Measurements from ENCODE around the gene ATP9A. TPM values are rescaled to one million over a fixed set of nuclear protein-coding genes. Genes with fewer than 3 reads are reported as not detected.
"Not testable (repeated sequence)": the region's sequence is repeated elsewhere in the genome, so short reads cannot be mapped to it uniquely, and the experiment has no call there.

Gene ATP9A
- polyA plus RNA-seq, 1 of the 3 experiments (the other 2 are of a cell fraction), result 11.0 TPM

DNA sequence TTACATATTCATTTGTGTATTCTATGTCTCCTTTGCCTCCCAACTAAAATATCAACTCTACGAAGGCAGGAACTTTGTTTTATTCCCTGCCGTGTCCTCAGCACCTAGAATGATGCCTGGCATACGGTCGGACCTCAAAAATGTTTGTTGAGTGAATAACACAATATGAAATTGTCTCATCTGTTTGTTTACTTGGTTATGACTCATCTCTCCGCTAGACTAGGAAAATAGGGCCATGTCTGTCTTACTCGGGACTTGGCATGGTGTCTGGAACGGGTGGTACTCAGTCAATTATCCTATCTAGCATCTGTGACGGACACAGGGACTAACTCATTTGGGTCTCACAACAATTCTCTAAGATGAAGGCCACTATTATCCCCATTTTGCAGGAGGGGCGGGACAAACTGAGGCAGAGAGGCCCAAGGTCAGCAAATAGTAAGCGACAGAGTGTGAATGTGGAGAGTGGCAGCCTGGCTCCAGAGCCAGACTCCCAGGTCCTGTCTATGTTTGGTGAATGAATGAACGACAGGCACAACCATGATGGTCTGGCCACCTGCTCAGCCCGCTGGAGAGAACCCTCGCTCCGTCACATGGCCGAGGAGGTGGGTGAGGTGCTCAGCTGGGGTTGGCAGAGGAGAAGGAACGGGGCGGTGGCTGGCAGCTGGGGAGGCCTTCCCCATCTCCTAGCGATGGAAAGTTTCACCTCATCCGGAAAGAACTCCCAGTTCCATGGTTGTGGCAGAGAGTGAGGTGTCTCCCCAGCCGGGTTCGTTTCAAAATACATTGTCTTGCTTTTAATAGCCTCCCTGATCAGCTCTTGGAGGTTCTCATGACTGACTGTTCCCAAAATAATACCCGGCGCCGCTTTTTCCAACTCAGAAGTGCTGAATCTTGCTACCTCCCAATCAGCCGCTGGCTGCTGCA lies 198.1 kb downstream of the ATP9A start:
- Histone ChIP-seq H3K27ac (ENCODE audit: low read depth in 2 of 2, low read length in 1 of 2) (no peak overlapping the region), H3F3A (replicated peaks; ENCODE audit: insufficient read depth) (peaks cover 11% of the 10 kb centered on the region), H3K36me3 (replicated peaks in 1 of 2; ENCODE audit: control insufficient read depth in 1 of 2, insufficient read depth in 2 of 2, low read length in 1 of 2) (no peaks in the 10 kb centered on the region), H3K9ac (no peak overlapping the region), H3K4me3 (ENCODE audit: low read depth in 2 of 2, low read length in 1 of 2) (no peak overlapping the region), H3K9me2 (no peaks in the 10 kb centered on the region), H3K79me2 (ENCODE audit: insufficient read depth) (no peaks in the 10 kb centered on the region), H3K9me3 (no peaks in the 10 kb centered on the region), H4K20me1 (ENCODE audit: insufficient read depth) (no peaks in the 10 kb centered on the region), H2AFZ (ENCODE audit: low read depth) (no peak overlapping the region), H3K4me1 (ENCODE audit: control insufficient read depth in 1 of 2, insufficient read depth in 2 of 2, low read depth in 1 of 2, low read length in 1 of 2) (peaks cover 0 to 3% of the 10 kb centered on the region in 2 experiments; a peak in 1 of 4 replicates), H3K4me2 (no peak overlapping the region), H3K27me3 (ENCODE audit: insufficient read depth) (no peaks in the 10 kb centered on the region)
- 81% methylated on average over 23 of the region's 25 CpGs for WGBS (ENCODE audit: low lambda C conversion rate)
- DNase-seq, result no peak
- TF ChIP-seq, protein P1, sequence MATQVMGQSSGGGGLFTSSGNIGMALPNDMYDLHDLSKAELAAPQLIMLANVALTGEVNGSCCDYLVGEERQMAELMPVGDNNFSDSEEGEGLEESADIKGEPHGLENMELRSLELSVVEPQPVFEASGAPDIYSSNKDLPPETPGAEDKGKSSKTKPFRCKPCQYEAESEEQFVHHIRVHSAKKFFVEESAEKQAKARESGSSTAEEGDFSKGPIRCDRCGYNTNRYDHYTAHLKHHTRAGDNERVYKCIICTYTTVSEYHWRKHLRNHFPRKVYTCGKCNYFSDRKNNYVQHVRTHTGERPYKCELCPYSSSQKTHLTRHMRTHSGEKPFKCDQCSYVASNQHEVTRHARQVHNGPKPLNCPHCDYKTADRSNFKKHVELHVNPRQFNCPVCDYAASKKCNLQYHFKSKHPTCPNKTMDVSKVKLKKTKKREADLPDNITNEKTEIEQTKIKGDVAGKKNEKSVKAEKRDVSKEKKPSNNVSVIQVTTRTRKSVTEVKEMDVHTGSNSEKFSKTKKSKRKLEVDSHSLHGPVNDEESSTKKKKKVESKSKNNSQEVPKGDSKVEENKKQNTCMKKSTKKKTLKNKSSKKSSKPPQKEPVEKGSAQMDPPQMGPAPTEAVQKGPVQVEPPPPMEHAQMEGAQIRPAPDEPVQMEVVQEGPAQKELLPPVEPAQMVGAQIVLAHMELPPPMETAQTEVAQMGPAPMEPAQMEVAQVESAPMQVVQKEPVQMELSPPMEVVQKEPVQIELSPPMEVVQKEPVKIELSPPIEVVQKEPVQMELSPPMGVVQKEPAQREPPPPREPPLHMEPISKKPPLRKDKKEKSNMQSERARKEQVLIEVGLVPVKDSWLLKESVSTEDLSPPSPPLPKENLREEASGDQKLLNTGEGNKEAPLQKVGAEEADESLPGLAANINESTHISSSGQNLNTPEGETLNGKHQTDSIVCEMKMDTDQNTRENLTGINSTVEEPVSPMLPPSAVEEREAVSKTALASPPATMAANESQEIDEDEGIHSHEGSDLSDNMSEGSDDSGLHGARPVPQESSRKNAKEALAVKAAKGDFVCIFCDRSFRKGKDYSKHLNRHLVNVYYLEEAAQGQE (IDR thresholded peaks at IDR 0.05; ENCODE audit: low read depth, low read length), result no peak
- TF ChIP-seq EZH2phosphoT487 (IDR thresholded peaks at IDR 0.05; ENCODE audit: borderline replicate concordance, low read depth), result no peak
- TF ChIP-seq EP300 (IDR thresholded peaks at IDR 0.05; ENCODE audit: borderline replicate concordance in 1 of 2, low read depth in 1 of 2, low read length in 1 of 2), result no peak
- CTCF ChIA-PET, result interaction anchor here (1.0 to 1.4 kb wide), 4 partner anchors 11 to 263 kb away, joined by 3 to 5 read pairs (median 4); no protein-coding TSS in a partner anchor
- POLR2A ChIA-PET, result no interaction called here

DNA sequence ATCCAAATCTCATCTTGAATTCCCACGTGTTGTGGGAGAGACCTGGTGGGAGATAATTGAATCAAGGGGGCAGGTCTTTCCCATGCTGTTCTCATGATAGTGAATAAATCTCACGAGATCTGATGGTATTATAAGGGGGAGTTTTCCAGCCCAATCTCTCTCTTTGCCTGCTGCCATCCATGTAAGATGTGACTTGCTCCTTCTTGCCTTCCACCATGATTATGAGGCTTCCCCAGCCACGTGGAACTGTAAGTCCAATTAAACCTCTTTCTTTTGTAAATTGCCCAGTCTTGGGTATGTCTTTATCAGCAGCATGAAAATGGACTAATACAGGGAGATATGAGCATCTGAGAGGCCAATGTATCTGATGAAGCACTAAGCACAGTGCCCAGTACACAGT lies 199.7 kb downstream of the ATP9A start:
- 61% methylated on average over 3 of the region's 3 CpGs for WGBS (ENCODE audit: low lambda C conversion rate)
- H3K9me2 ChIP-seq; POLR2A ChIA-PET; H3K9ac ChIP-seq; H3K9me3 ChIP-seq; DNase-seq; H3K4me1 ChIP-seq (ENCODE audit: control insufficient read depth in 1 of 2, insufficient read depth in 2 of 2, low read depth in 1 of 2, low read length in 1 of 2); H2AFZ ChIP-seq (ENCODE audit: low read depth); H3K4me3 ChIP-seq (ENCODE audit: low read depth in 2 of 2, low read length in 1 of 2); H3K79me2 ChIP-seq (ENCODE audit: insufficient read depth); H4K20me1 ChIP-seq (ENCODE audit: insufficient read depth); H3K4me2 ChIP-seq; H3K27ac ChIP-seq (ENCODE audit: low read depth in 2 of 2, low read length in 1 of 2); H3K27me3 ChIP-seq (ENCODE audit: insufficient read depth); H3K36me3 ChIP-seq (replicated peaks in 1 of 2; ENCODE audit: control insufficient read depth in 1 of 2, insufficient read depth in 2 of 2, low read length in 1 of 2): not testable (repeated sequence)
- H3F3A ChIP-seq (replicated peaks; ENCODE audit: insufficient read depth), result peaks cover 12% of the 10 kb centered on the region
- CTCF ChIA-PET, result interaction anchor here (1.3 kb wide), 2 partner anchors 33 to 156 kb away, joined by 3 to 4 read pairs; no protein-coding TSS in a partner anchor

DNA sequence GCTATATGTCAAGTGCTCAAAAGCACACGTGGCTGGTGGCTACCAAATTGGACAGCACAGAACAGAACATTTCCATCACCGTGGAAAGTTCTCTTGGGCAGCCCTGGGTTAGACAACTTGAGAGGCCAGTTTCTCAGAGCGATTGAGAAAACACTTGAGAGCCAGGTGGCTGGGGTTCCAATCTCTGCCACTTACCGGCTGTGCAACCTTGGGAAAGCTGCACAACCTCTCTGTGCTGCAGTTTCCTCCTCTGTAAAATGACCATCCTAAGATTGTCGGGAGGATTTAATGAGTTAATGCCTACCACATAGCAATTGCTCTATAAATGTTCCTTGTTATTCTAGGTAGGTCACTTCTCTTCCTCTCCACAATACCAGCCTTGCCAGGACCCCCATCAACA lies 200.6 kb downstream of the ATP9A start:
- Histone ChIP-seq H3K4me1 (ENCODE audit: control insufficient read depth in 1 of 2, insufficient read depth in 2 of 2, low read depth in 1 of 2, low read length in 1 of 2) (peaks cover 9 to 11% of the 10 kb centered on the region in 2 experiments; a peak in 2 of 4 replicates), H3K9me3 (no peaks in the 10 kb centered on the region), H3F3A (replicated peaks; ENCODE audit: insufficient read depth) (peaks cover 20% of the 10 kb centered on the region), H3K4me2 (no peak overlapping the region), H4K20me1 (ENCODE audit: insufficient read depth) (no peaks in the 10 kb centered on the region), H3K4me3 (ENCODE audit: low read depth in 2 of 2, low read length in 1 of 2) (no peak overlapping the region), H3K27me3 (ENCODE audit: insufficient read depth) (no peaks in the 10 kb centered on the region), H3K27ac (ENCODE audit: low read depth in 2 of 2, low read length in 1 of 2) (no peak overlapping the region), H3K9ac (no peak overlapping the region), H3K79me2 (ENCODE audit: insufficient read depth) (no peaks in the 10 kb centered on the region), H2AFZ (ENCODE audit: low read depth) (no peak overlapping the region), H3K36me3 (replicated peaks in 1 of 2; ENCODE audit: control insufficient read depth in 1 of 2, insufficient read depth in 2 of 2, low read length in 1 of 2) (no peaks in the 10 kb centered on the region), H3K9me2 (no peaks in the 10 kb centered on the region)
- WGBS (ENCODE audit: low lambda C conversion rate), result 86% methylated on average over 5 of the region's 5 CpGs
- no peak for DNase-seq
- ChIA-PET CTCF (interaction anchor here (1.3 kb wide), 1 partner anchor 34 kb away, joined by 4 read pairs; no protein-coding TSS in a partner anchor), POLR2A (no interaction called here)
- no peak for TF ChIP-seq GATA2 (CRISPR knock-in tag; IDR thresholded peaks at IDR 0.05)
- TF ChIP-seq, protein P1 (IDR thresholded peaks at IDR 0.05; ENCODE audit: low read depth, low read length), result no peak
- no peak for TF ChIP-seq MEF2A (IDR thresholded peaks at IDR 0.05; ENCODE audit: borderline replicate concordance, low read depth)
- no peak for TF ChIP-seq RAD21 (IDR thresholded peaks at IDR 0.05; ENCODE audit: low read length)
- no peak for TF ChIP-seq NRF1 (IDR thresholded peaks at IDR 0.05; ENCODE audit: low read depth, low read length)
- TF ChIP-seq EP300 (IDR thresholded peaks at IDR 0.05; ENCODE audit: borderline replicate concordance in 1 of 2, low read depth in 1 of 2, low read length in 1 of 2), result no peak
- no peak for TF ChIP-seq RXRA (IDR thresholded peaks at IDR 0.05; ENCODE audit: borderline replicate concordance, low read depth)
- TF ChIP-seq JUND (IDR thresholded peaks at IDR 0.05), result no peak
- TF ChIP-seq SIN3A (IDR thresholded peaks at IDR 0.05; ENCODE audit: borderline replicate concordance, low read depth, low read length), result no peak
